K562 (cell line): ENCODE data around the gene KIF24. TPM values are rescaled to one million over a fixed set of nuclear protein-coding genes. Genes with fewer than 3 reads are reported as not detected.

ENCODE experiments used
- ATAC-seq: fragments of 200-7000 bp; cut with Tn5 transposase; 3 replicates; pipeline ENCODE4 v1.9.1; 2020; ENCODE audit warnings: moderate library complexity
- BruUV-seq: library from RNA; stranded (reverse); fragments of 400-500 nt; replicated peaks from 2 replicates; lab custom pipeline; 2021; lab: Mats Ljungman, UMichigan
- CTCF ChIA-PET: fragments of 300-600 bp; formaldehyde crosslinking; extraction: SDS; loops from one replicate; lab custom pipeline; 2021; ENCODE audit warnings: low intra/inter-chr PET ratio; lab: Yijun Ruan, JAX
- POLR2A ChIA-PET: fragments of 300-600, 350-650 bp; sonication (Branson Sonifier 250); formaldehyde crosslinking; extraction: SDS; loops from one replicate; lab custom pipeline; 2021; ENCODE audit warnings: antibody characterized with exemption, inconsistent platforms; lab: Yijun Ruan, JAX
- DNase-seq, 4 experiments: peaks; one replicate each; pipeline versions ENCODE4 v3.0.0 to v3.0.0-alpha.2; 2011 to 2018; ENCODE audit warnings: low spot score in 3 of 4, mixed read lengths in 3 of 4; ENCODE audit errors: extremely low read depth in 1 of 4
- FAIRE-seq: peaks from 2 replicates; lab custom pipeline; 2011; peaks lifted over from hg19 to GRCh38; lab: Jason Lieb, UNC
- H2AFZ ChIP-seq: 2 replicates; pipeline ENCODE4 v1.6.0; 2011; ENCODE audit warnings: low read depth, low read length, control low read depth, inconsistent platforms
- H3K27ac ChIP-seq: fragments of 200-600 bp; 3 replicates; pipeline ENCODE4 v1.8.0; 2011; ENCODE audit warnings: low read depth, mild to moderate bottlenecking, control low read depth, inconsistent platforms, low read length, moderate library complexity, mixed read lengths; ENCODE audit errors: extremely low read depth
- H3K27me3 ChIP-seq, 2 experiments: fragments of 300-600 bp in 1 of 2; 2 replicates in 1 of 2; 3 replicates in 1 of 2; pipeline versions ENCODE4 v1.6.0 to v1.8.0; 2011; ENCODE audit warnings: inconsistent platforms in 2 of 2, low read length in 2 of 2, mild to moderate bottlenecking in 1 of 2, mixed read lengths in 1 of 2, moderate library complexity in 1 of 2; ENCODE audit not compliant: control insufficient read depth in 2 of 2, insufficient read depth in 2 of 2
- H3K36me3 ChIP-seq: fragments of 300-600 bp; 3 replicates; pipeline ENCODE4 v1.8.0; 2011; ENCODE audit warnings: mild to moderate bottlenecking, low read length, inconsistent platforms; ENCODE audit not compliant: control insufficient read depth, insufficient read depth
- H3K4me1 ChIP-seq, 2 experiments: fragments of 200-600 bp in 1 of 2; replicated peaks in 1 of 2; 2 replicates in 1 of 2; 3 replicates in 1 of 2; pipeline versions ENCODE4 v1.5.1 to v1.8.0; 2011; ENCODE audit warnings: inconsistent platforms in 2 of 2, low read length in 2 of 2, mild to moderate bottlenecking in 1 of 2, mixed read lengths in 1 of 2, moderate library complexity in 1 of 2; ENCODE audit not compliant: control insufficient read depth in 2 of 2, insufficient read depth in 2 of 2
- H3K4me2 ChIP-seq: 2 replicates; pipeline ENCODE4 v1.6.1; 2011; ENCODE audit warnings: low read length, control low read depth, inconsistent platforms, mixed read lengths; ENCODE audit not compliant: insufficient read depth
- H3K4me3 ChIP-seq: fragments of 200-600 bp; sonication (generic), shearing (Covaris generic); 2 replicates; pipeline ENCODE4 v1.5.1; 2016; ENCODE audit warnings: control low read depth, inconsistent platforms
- H3K79me2 ChIP-seq: fragments of 200-600 bp; 3 replicates; pipeline ENCODE4 v1.8.0; 2011; ENCODE audit warnings: low read length, inconsistent platforms; ENCODE audit not compliant: control insufficient read depth, insufficient read depth
- H3K9ac ChIP-seq, 2 experiments: 2 replicates each; pipeline versions ENCODE4 v1.6.0 to v1.6.1; 2011; ENCODE audit warnings: low read depth in 2 of 2, low read length in 2 of 2, control low read depth in 1 of 2, inconsistent platforms in 1 of 2, mild to moderate bottlenecking in 1 of 2, mixed read lengths in 1 of 2; ENCODE audit not compliant: insufficient read depth in 1 of 2
- H3K9me1 ChIP-seq: one replicate; pipeline ENCODE4 v1.6.0; 2011; ENCODE audit warnings: inconsistent platforms, mild to moderate bottlenecking, low read length, moderate library complexity; ENCODE audit not compliant: control insufficient read depth, insufficient read depth
- H3K9me3 ChIP-seq: replicated peaks from 2 replicates; pipeline ENCODE4 v1.5.1; 2011; ENCODE audit warnings: low read depth, low read length, inconsistent platforms; ENCODE audit not compliant: control insufficient read depth, insufficient read depth
- H4K20me1 ChIP-seq: replicated peaks from 2 replicates; pipeline ENCODE4 v1.6.1; 2011; ENCODE audit warnings: low read length, inconsistent platforms, mixed read lengths; ENCODE audit not compliant: control insufficient read depth, insufficient read depth
- C11orf30 ChIP-seq: fragments of 450-650 bp; IDR thresholded peaks from 2 replicates; pipeline ENCODE4 v1.6.1; 2016; ENCODE audit warnings: low read depth, mild to moderate bottlenecking
- CREBBP ChIP-seq: IDR thresholded peaks from one replicate; pipeline ENCODE4 v1.6.1; 2012; ENCODE audit warnings: low read depth, mild to moderate bottlenecking, control low read depth, inconsistent platforms, low read length
- HOXB6 ChIP-seq: fragments of 250-450 bp; sonication (Bioruptor Pico); IDR thresholded peaks from 2 replicates; pipeline ENCODE4 v1.5.1; 2022; ENCODE audit warnings: mild to moderate bottlenecking, borderline replicate concordance
- MXI1 ChIP-seq: IDR thresholded peaks from 2 replicates; pipeline ENCODE4 v1.6.1; 2011; ENCODE audit warnings: low read depth, mild to moderate bottlenecking, improper control_type of control experiment, low read length
- PHB2 ChIP-seq: fragments of 450-650 bp; IDR thresholded peaks from 2 replicates; pipeline ENCODE4 v1.6.1; 2017; ENCODE audit warnings: low read depth
- RHOXF2B ChIP-seq: fragments of 250-450 bp; sonication (Bioruptor Pico); conservative IDR thresholded peaks from 2 replicates; pipeline ENCODE4 v1.5.1; 2021
- STAT5B ChIP-seq: fragments of 250-450 bp; sonication (Bioruptor Pico); IDR thresholded peaks from 2 replicates; pipeline ENCODE4 v1.8.0; 2021; ENCODE audit warnings: mild to moderate bottlenecking, inconsistent platforms
- TEAD1 ChIP-seq, 2 experiments: fragments of 450-650 bp in 1 of 2; sonication (generic) in 1 of 2; formaldehyde crosslinking; IDR thresholded peaks; 2 replicates each; pipeline versions ENCODE4 v1.4.0 to v1.8.0; 2020 to 2022; ENCODE audit warnings: mild to moderate bottlenecking in 2 of 2, missing genetic modification reagents in 1 of 2
- TGIF2 ChIP-seq: sonication (generic); formaldehyde crosslinking; IDR thresholded peaks from 2 replicates; pipeline ENCODE4 v1.8.1; 2022; ENCODE audit warnings: mild to moderate bottlenecking, missing genetic modification reagents, moderate library complexity
- ZBED1 ChIP-seq: IDR thresholded peaks from 2 replicates; pipeline ENCODE4 v1.6.1; 2014
- ZNF57 ChIP-seq: fragments of 450-650 bp; formaldehyde crosslinking; IDR thresholded peaks from 2 replicates; pipeline ENCODE4 v1.4.0; 2020; ENCODE audit warnings: mild to moderate bottlenecking, moderate library complexity
- WGBS: fragments of 100-300 bp; shearing (Covaris generic); methylation state at CpG from one replicate; pipeline ENCODE4 v1.1.6; 2016; ENCODE audit warnings: low coverage, mixed read lengths; ENCODE audit not compliant: insufficient coverage; ENCODE audit errors: missing lambda C conversion rate; 5-methylcytosine and 5-hydroxymethylcytosine counted together
- in situ Hi-C: fragments of 300-500 bp; cut with MboI; formaldehyde crosslinking; loops from 4 replicates; pipeline ENCODE4 v1.15.0; 2018; ENCODE audit warnings: inconsistent platforms, mixed read lengths
- intact Hi-C: fragments of 100-400 bp; cut with micrococcal nuclease; formaldehyde crosslinking; loops from 2 replicates; pipeline ENCODE4 v1.14.2; 2022
- polyA plus RNA-seq, 8 experiments: library from polyadenylated mRNA; depleted of rRNA in 4 of 8; stranded (reverse) in 5 of 8; unstranded in 3 of 8; fragments of >200 nt; fragmentation: Nextera tagmentation in 2 of 8; fragmentation: Illumina TruSeq in 1 of 8; extraction: Ambion mirVana in 2 of 8; extraction: Trizol in 1 of 8; gene quantifications; 2 replicates each; pipeline versions ENCODE4 v1.2.1 to v1.2.3, GENCODE V29; 2011 to 2014; ENCODE audit warnings: inconsistent platforms in 1 of 8, missing spikeins in 1 of 8
- small RNA-seq: library from RNA; depleted of rRNA; stranded (forward); fragments of <200 nt; gene quantifications from one replicate; pipeline ENCODE3, GENCODE V24; 2014
- total RNA-seq, 7 experiments: library from RNA; depleted of rRNA in 6 of 7; stranded (reverse); fragments of >200 nt in 6 of 7; fragmentation: Illumina TruSeq in 2 of 7; extraction: Trizol in 2 of 7; gene quantifications; 2 replicates each; pipeline versions ENCODE4 v1.2.1 to v1.2.3, GENCODE V29; 2011 to 2021; ENCODE audit warnings: low replicate concordance in 1 of 7
- TF ChIP-seq, protein P1 (sequence below): sonication (generic); formaldehyde crosslinking; IDR thresholded peaks from 2 replicates; pipeline ENCODE4 v1.5.0; 2020; ENCODE audit warnings: missing genetic modification reagents
- TF ChIP-seq, protein P2 (sequence below), 2 experiments: fragments of 450-650 bp in 1 of 2; sonication (generic) in 1 of 2; formaldehyde crosslinking; conservative IDR thresholded peaks; 2 replicates each; pipeline versions ENCODE4 v1.4.0 to v1.8.1; 2020 to 2022; ENCODE audit warnings: mild to moderate bottlenecking in 1 of 2, missing genetic modification reagents in 1 of 2

KIF24 gene
- total and polyA plus RNA-seq, 9 of the 15 experiments (the other 6 are each of a cell fraction or from before 2014, with no cell fraction given), result 0.63 to 5.8 (median 4.4) TPM

DNA sequence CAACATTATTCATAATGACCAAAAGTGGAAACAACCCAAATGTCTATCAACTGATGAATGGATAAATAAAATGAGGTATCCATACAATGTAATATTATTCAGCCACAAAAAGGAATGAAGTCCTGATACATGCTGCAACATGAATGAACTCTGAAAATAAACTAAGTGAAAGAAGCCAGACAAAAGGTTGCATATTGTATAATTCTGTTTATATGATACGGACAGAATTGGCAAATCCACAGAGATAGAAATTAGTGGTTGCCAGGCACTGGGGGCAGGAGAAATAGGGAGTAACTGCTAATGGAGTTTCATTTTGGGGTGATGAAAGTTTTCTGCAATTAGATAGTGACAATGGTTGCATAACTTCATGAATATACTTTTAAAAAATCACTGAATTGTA lies 47.0 kb downstream of the KIF24 start (continued):
- TF ChIP-seq C11orf30, result no peak

DNA sequence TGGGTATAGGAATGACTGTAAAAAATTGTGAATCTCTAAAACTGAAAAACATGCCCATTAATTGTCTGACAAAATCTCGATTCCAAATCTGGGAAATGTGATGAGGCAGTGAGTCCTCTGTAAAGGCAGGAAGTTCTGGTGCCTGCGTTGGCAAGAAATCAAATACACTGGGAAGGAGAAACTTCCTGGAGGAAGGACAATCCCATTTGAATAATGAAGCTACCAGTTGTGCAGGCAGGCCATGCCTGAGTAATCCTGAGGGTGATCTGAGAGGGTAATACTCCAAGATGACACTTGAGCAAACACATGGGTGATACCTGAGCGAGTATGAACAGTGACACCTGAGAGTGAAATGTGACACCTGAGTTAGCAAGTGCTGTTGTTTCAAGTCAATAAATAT lies 49.7 kb downstream of the KIF24 start:
- H3K4me2 ChIP-seq, result no peak overlapping the region
- no peaks in the 10 kb centered on the region for H3K9me3 ChIP-seq
- FAIRE-seq (no peak), DNase-seq (no peak), ATAC-seq (no peak)
- BruUV-seq, result no TSS peak
- no peaks in the 10 kb centered on the region for H3K79me2 ChIP-seq
- WGBS, result 67% methylated on average over 3 of the region's 3 CpGs
- ChIA-PET POLR2A (interaction anchor here (0.6 kb wide), 1 partner anchor 295 kb away, joined by 3 read pairs; no protein-coding TSS in a partner anchor), CTCF (no interaction called here)
- no peak overlapping the region for H3K4me3 ChIP-seq
- no peak overlapping the region for H2AFZ ChIP-seq
- no peaks in the 10 kb centered on the region for H3K4me1 ChIP-seq
- TF ChIP-seq ZBED1, result no peak
- no peak for TF ChIP-seq RHOXF2B
- TF ChIP-seq CREBBP, result no peak
- TF ChIP-seq TEAD1 (CRISPR knock-in tag; IDR thresholded peaks at IDR 0.05), result no peak
- no peak for TF ChIP-seq ZNF57 (CRISPR knock-in tag)
- TF ChIP-seq, protein P1, sequence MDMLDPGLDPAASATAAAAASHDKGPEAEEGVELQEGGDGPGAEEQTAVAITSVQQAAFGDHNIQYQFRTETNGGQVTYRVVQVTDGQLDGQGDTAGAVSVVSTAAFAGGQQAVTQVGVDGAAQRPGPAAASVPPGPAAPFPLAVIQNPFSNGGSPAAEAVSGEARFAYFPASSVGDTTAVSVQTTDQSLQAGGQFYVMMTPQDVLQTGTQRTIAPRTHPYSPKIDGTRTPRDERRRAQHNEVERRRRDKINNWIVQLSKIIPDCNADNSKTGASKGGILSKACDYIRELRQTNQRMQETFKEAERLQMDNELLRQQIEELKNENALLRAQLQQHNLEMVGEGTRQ, result no peak
- TF ChIP-seq TGIF2 (CRISPR knock-in tag), result no peak
- TF ChIP-seq, protein P2, sequence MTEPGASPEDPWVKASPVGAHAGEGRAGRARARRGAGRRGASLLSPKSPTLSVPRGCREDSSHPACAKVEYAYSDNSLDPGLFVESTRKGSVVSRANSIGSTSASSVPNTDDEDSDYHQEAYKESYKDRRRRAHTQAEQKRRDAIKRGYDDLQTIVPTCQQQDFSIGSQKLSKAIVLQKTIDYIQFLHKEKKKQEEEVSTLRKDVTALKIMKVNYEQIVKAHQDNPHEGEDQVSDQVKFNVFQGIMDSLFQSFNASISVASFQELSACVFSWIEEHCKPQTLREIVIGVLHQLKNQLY (CRISPR knock-in tag; conservative IDR thresholded peaks at IDR 0.05), result no peak
- TF ChIP-seq HOXB6 (CRISPR knock-in tag), result no peak
- TF ChIP-seq MXI1, result no peak
- TF ChIP-seq PHB2, result no peak
- TF ChIP-seq STAT5B (CRISPR knock-in tag), result no peak
- in situ Hi-C loops, result no loop called here
- H3K9ac ChIP-seq, result no peak overlapping the region
- 0 out of 3 replicates have a peak, but pooled peaks cover 5% of the 10 kb centered on the region for H3K36me3 ChIP-seq
- intact Hi-C loops, result no loop called here
- H4K20me1 ChIP-seq, result no peaks in the 10 kb centered on the region
- no peaks in the 10 kb centered on the region for H3K9me1 ChIP-seq
- no peak overlapping the region for H3K27ac ChIP-seq
- H3K27me3 ChIP-seq, result no peaks in the 10 kb centered on the region

Small RNAs within 50 kb of the gene (small RNA-seq; reads per million reads assigned to genes)
- gene RNU2-50P, result not detected

Other genes with a start within 250 kb of the KIF24 start
- 17.3 and 20.9 TPM in 2 replicates for gene DCAF12, start 202.6 kb downstream of the KIF24 start, total RNA-seq (2014; rRNA removed)
- gene DCAF12, start 202.6 kb downstream of the KIF24 start, total RNA-seq (2014; rRNA removed; fragmentation: Illumina TruSeq; extraction: Trizol), result 32.5 and 35.7 TPM in 2 replicates
- 29.6 and 30.8 TPM in 2 replicates for gene DCAF12, start 202.6 kb downstream of the KIF24 start, total RNA-seq (2015; rRNA removed; fragmentation: Illumina TruSeq; extraction: Trizol)
- gene DCAF12, start 202.6 kb downstream of the KIF24 start, total RNA-seq (2021), result 38.2 and 42.7 TPM in 2 replicates
- gene DCAF12, start 202.6 kb downstream of the KIF24 start, polyA plus RNA-seq (2011; rRNA removed), result 59.6 and 67.8 TPM in 2 replicates
- gene DCAF12, start 202.6 kb downstream of the KIF24 start, polyA plus RNA-seq (2014; fragmentation: Illumina TruSeq; extraction: Trizol), result 48.6 and 52.8 TPM in 2 replicates
- gene DCAF12, start 202.6 kb downstream of the KIF24 start, polyA plus RNA-seq (2014; fragmentation: Nextera tagmentation; extraction: Ambion mirVana), result 10 to 100 TPM; 10.9 to 11.6 TPM
- 29.9 and 32.2 TPM in 2 replicates for gene DCAF12, start 202.6 kb downstream of the KIF24 start, polyA plus RNA-seq (2014; rRNA removed)
- gene UBAP1, start 150.2 kb downstream of the KIF24 start, total RNA-seq (2014; rRNA removed), result 9.4 and 12.5 TPM in 2 replicates
- gene UBAP1, start 150.2 kb downstream of the KIF24 start, total RNA-seq (2014; rRNA removed; fragmentation: Illumina TruSeq; extraction: Trizol), result 14.9 and 15.0 TPM in 2 replicates
- 16.1 and 16.7 TPM in 2 replicates for gene UBAP1, start 150.2 kb downstream of the KIF24 start, total RNA-seq (2015; rRNA removed; fragmentation: Illumina TruSeq; extraction: Trizol)
- gene UBAP1, start 150.2 kb downstream of the KIF24 start, total RNA-seq (2021), result 16.5 and 16.6 TPM in 2 replicates
- 33.4 and 33.7 TPM in 2 replicates for gene UBAP1, start 150.2 kb downstream of the KIF24 start, polyA plus RNA-seq (2011; rRNA removed)
- 24.9 and 28.9 TPM in 2 replicates for gene UBAP1, start 150.2 kb downstream of the KIF24 start, polyA plus RNA-seq (2014; fragmentation: Illumina TruSeq; extraction: Trizol)
- gene UBAP1, start 150.2 kb downstream of the KIF24 start, polyA plus RNA-seq (2014; fragmentation: Nextera tagmentation; extraction: Ambion mirVana), result 1 to 10 TPM; 1.3 to 1.5 TPM
- 18.3 and 21.6 TPM in 2 replicates for gene UBAP1, start 150.2 kb downstream of the KIF24 start, polyA plus RNA-seq (2014; rRNA removed)
- 11.5 and 14.1 TPM in 2 replicates for gene NUDT2, start 301 bp upstream of the KIF24 start, total RNA-seq (2014; rRNA removed)
- gene NUDT2, start 301 bp upstream of the KIF24 start, total RNA-seq (2014; rRNA removed; fragmentation: Illumina TruSeq; extraction: Trizol), result 19.0 and 23.9 TPM in 2 replicates
- 15.4 and 16.7 TPM in 2 replicates for gene NUDT2, start 301 bp upstream of the KIF24 start, total RNA-seq (2015; rRNA removed; fragmentation: Illumina TruSeq; extraction: Trizol)
- gene NUDT2, start 301 bp upstream of the KIF24 start, total RNA-seq (2021), result 13.1 and 15.2 TPM in 2 replicates
- 21.6 and 24.3 TPM in 2 replicates for gene NUDT2, start 301 bp upstream of the KIF24 start, polyA plus RNA-seq (2011; rRNA removed)
- 14.4 and 18.5 TPM in 2 replicates for gene NUDT2, start 301 bp upstream of the KIF24 start, polyA plus RNA-seq (2014; fragmentation: Illumina TruSeq; extraction: Trizol)
- 10 to 100 TPM; 26.9 to 28.1 TPM for gene NUDT2, start 301 bp upstream of the KIF24 start, polyA plus RNA-seq (2014; fragmentation: Nextera tagmentation; extraction: Ambion mirVana)
- gene NUDT2, start 301 bp upstream of the KIF24 start, polyA plus RNA-seq (2014; rRNA removed), result 19.4 and 19.9 TPM in 2 replicates
- gene MYORG, start 47.6 kb upstream of the KIF24 start, total RNA-seq (2014; rRNA removed), result 0.18 and 0.33 TPM in 2 replicates
- 0.15 and 0.19 TPM in 2 replicates for gene MYORG, start 47.6 kb upstream of the KIF24 start, total RNA-seq (2014; rRNA removed; fragmentation: Illumina TruSeq; extraction: Trizol)
- 0.14 and 0.15 TPM in 2 replicates for gene MYORG, start 47.6 kb upstream of the KIF24 start, total RNA-seq (2015; rRNA removed; fragmentation: Illumina TruSeq; extraction: Trizol)
- gene MYORG, start 47.6 kb upstream of the KIF24 start, total RNA-seq (2021), result 0.82 and 1.1 TPM in 2 replicates
- gene MYORG, start 47.6 kb upstream of the KIF24 start, polyA plus RNA-seq (2011; rRNA removed), result 0.19 and 0.25 TPM in 2 replicates
- 0.36 and 0.40 TPM in 2 replicates for gene MYORG, start 47.6 kb upstream of the KIF24 start, polyA plus RNA-seq (2014; fragmentation: Illumina TruSeq; extraction: Trizol)
- gene MYORG, start 47.6 kb upstream of the KIF24 start, polyA plus RNA-seq (2014; fragmentation: Nextera tagmentation; extraction: Ambion mirVana), result under 1 TPM; 0.06 to 0.13 TPM
- gene MYORG, start 47.6 kb upstream of the KIF24 start, polyA plus RNA-seq (2014; rRNA removed), result 0.20 and 0.30 TPM in 2 replicates
- 2.5 and 4.7 TPM in 2 replicates for gene FAM219A, start 129.3 kb upstream of the KIF24 start, total RNA-seq (2014; rRNA removed)
- 2.9 and 3.3 TPM in 2 replicates for gene FAM219A, start 129.3 kb upstream of the KIF24 start, total RNA-seq (2014; rRNA removed; fragmentation: Illumina TruSeq; extraction: Trizol)
- 2.9 and 3.4 TPM in 2 replicates for gene FAM219A, start 129.3 kb upstream of the KIF24 start, total RNA-seq (2015; rRNA removed; fragmentation: Illumina TruSeq; extraction: Trizol)
- gene FAM219A, start 129.3 kb upstream of the KIF24 start, total RNA-seq (2021), result 8.4 and 8.6 TPM in 2 replicates
- 2.7 and 4.3 TPM in 2 replicates for gene FAM219A, start 129.3 kb upstream of the KIF24 start, polyA plus RNA-seq (2011; rRNA removed)
- gene FAM219A, start 129.3 kb upstream of the KIF24 start, polyA plus RNA-seq (2014; fragmentation: Illumina TruSeq; extraction: Trizol), result 4.5 and 4.8 TPM in 2 replicates
- under 1 TPM; 0.63 to 0.71 TPM for gene FAM219A, start 129.3 kb upstream of the KIF24 start, polyA plus RNA-seq (2014; fragmentation: Nextera tagmentation; extraction: Ambion mirVana)
- 5.4 and 6.1 TPM in 2 replicates for gene FAM219A, start 129.3 kb upstream of the KIF24 start, polyA plus RNA-seq (2014; rRNA removed)
- not detected in 2 replicates for gene DNAI1, start 129.5 kb upstream of the KIF24 start, total RNA-seq (2014; rRNA removed)
- not detected in 2 replicates for gene DNAI1, start 129.5 kb upstream of the KIF24 start, total RNA-seq (2014; rRNA removed; fragmentation: Illumina TruSeq; extraction: Trizol)
- gene DNAI1, start 129.5 kb upstream of the KIF24 start, total RNA-seq (2015; rRNA removed; fragmentation: Illumina TruSeq; extraction: Trizol), result not detected in 2 replicates
- gene DNAI1, start 129.5 kb upstream of the KIF24 start, total RNA-seq (2021), result not detected in 2 replicates
- 0.03 and 0.04 TPM in 2 replicates for gene DNAI1, start 129.5 kb upstream of the KIF24 start, polyA plus RNA-seq (2011; rRNA removed)
- gene DNAI1, start 129.5 kb upstream of the KIF24 start, polyA plus RNA-seq (2014; fragmentation: Illumina TruSeq; extraction: Trizol), result not detected in 2 replicates
- under 1 TPM in 1 of 2 experiments, not detected in 1; 0.01 TPM for gene DNAI1, start 129.5 kb upstream of the KIF24 start, polyA plus RNA-seq (2014; fragmentation: Nextera tagmentation; extraction: Ambion mirVana)
- 0.17 TPM in 1 of 2 replicates, not detected in the other for gene DNAI1, start 129.5 kb upstream of the KIF24 start, polyA plus RNA-seq (2014; rRNA removed)
- gene ENHO, start 193.7 kb upstream of the KIF24 start, total RNA-seq (2014; rRNA removed), result 0.12 TPM in 1 of 2 replicates, not detected in the other
- not detected in 2 replicates for gene ENHO, start 193.7 kb upstream of the KIF24 start, total RNA-seq (2014; rRNA removed; fragmentation: Illumina TruSeq; extraction: Trizol)
- gene ENHO, start 193.7 kb upstream of the KIF24 start, total RNA-seq (2015; rRNA removed; fragmentation: Illumina TruSeq; extraction: Trizol), result not detected in 2 replicates
- gene ENHO, start 193.7 kb upstream of the KIF24 start, total RNA-seq (2021), result 0.24 TPM in 1 of 2 replicates, not detected in the other
- gene ENHO, start 193.7 kb upstream of the KIF24 start, polyA plus RNA-seq (2011; rRNA removed), result not detected in 2 replicates
- gene ENHO, start 193.7 kb upstream of the KIF24 start, polyA plus RNA-seq (2014; fragmentation: Illumina TruSeq; extraction: Trizol), result not detected in 2 replicates
- gene ENHO, start 193.7 kb upstream of the KIF24 start, polyA plus RNA-seq (2014; fragmentation: Nextera tagmentation; extraction: Ambion mirVana), result not detected
- gene ENHO, start 193.7 kb upstream of the KIF24 start, polyA plus RNA-seq (2014; rRNA removed), result not detected in 2 replicates